Tibial nerve (tissue), 4 donors: Measurements from ENCODE around the gene CLDN11. TPM values are rescaled to one million over a fixed set of nuclear protein-coding genes. Genes with fewer than 3 reads are reported as not detected.

Source experiments
- DNase-seq, 2 donors: peaks; one replicate each; pipeline ENCODE4 v3.0.0-alpha.2; 2019; ENCODE audit warnings: low spot score in 2 of 2
- H3K27ac ChIP-seq, 4 donors: fragments of 200-600 bp; sonication (generic) in 3 of 4; one replicate each; pipeline ENCODE4 v1.5.1; 2017 to 2019; ENCODE audit warnings: mild to moderate bottlenecking in 1 of 4
- H3K27me3 ChIP-seq, 2 donors: fragments of 200-600 bp; sonication (generic) in 1 of 2; one replicate each; pipeline versions ENCODE4 v1.5.1 to v1.6.0; 2017 to 2019
- H3K36me3 ChIP-seq, 3 donors: fragments of 200-600 bp; sonication (generic); one replicate each; pipeline ENCODE4 v1.5.1; 2018 to 2019
- H3K4me1 ChIP-seq, 4 donors: fragments of 200-600 bp; sonication (generic) in 3 of 4; one replicate each; pipeline ENCODE4 v1.5.1; 2017 to 2019
- H3K4me3 ChIP-seq, 4 donors: fragments of 200-600 bp; sonication (generic) in 3 of 4; one replicate each; pipeline ENCODE4 v1.5.1; 2017 to 2019; ENCODE audit warnings: mild to moderate bottlenecking in 1 of 4, moderate library complexity in 1 of 4
- H3K9me3 ChIP-seq, 4 donors: fragments of 200-600 bp; sonication (generic) in 3 of 4; one replicate each; pipeline ENCODE4 v1.5.1; 2017 to 2019
- EP300 ChIP-seq, 2 donors: sonication (generic); formaldehyde crosslinking; IDR thresholded peaks; one replicate each; pipeline ENCODE4 v1.6.1; 2017; ENCODE audit warnings: antibody characterized with exemption in 2 of 2, mild to moderate bottlenecking in 1 of 2
- POLR2A ChIP-seq, 2 donors: fragments of 450-650 bp; IDR thresholded peaks; one replicate each; pipeline ENCODE4 v1.6.1; 2017; ENCODE audit warnings: antibody characterized with exemption in 2 of 2, mild to moderate bottlenecking in 2 of 2, moderate library complexity in 2 of 2
- WGBS, 2 donors: methylation state at CpG; one replicate each; pipeline ENCODE4 v1.1.5; 2018; 5-methylcytosine and 5-hydroxymethylcytosine counted together
- total RNA-seq, 4 donors: library from RNA; depleted of rRNA; stranded (reverse); fragments of >200 nt; gene quantifications; one replicate each; pipeline ENCODE4 v1.1.0, GENCODE V29; 2016
- TF ChIP-seq, protein P1 (sequence below), 5 experiments: fragments of 200-600 bp in 3 of 5; fragments of 450-650 bp in 2 of 5; sonication (generic) in 3 of 5; IDR thresholded peaks; one replicate each; pipeline ENCODE4 v1.5.1; 2016 to 2019; ENCODE audit warnings: antibody characterized with exemption in 5 of 5, mild to moderate bottlenecking in 3 of 5, moderate library complexity in 2 of 5

Gene CLDN11
- total RNA-seq, 4 donors from 2014 or later = 32.0 to 65.1 (median 52.8) TPM

- H3K27ac ChIP-seq = peak overlapping the region; percentile 16 to 79 (median 62)
- no peaks in the 10 kb centered on the region for H3K27me3 ChIP-seq
- no peaks in the 10 kb centered on the region for H3K36me3 ChIP-seq
- no peaks in the 10 kb centered on the region for H3K9me3 ChIP-seq
- H3K4me3 ChIP-seq = peak overlapping the region in 3 of 4 donors; percentile 5 to 33 (median 13)
- DNase-seq = no peak
- TF ChIP-seq, protein P1, sequence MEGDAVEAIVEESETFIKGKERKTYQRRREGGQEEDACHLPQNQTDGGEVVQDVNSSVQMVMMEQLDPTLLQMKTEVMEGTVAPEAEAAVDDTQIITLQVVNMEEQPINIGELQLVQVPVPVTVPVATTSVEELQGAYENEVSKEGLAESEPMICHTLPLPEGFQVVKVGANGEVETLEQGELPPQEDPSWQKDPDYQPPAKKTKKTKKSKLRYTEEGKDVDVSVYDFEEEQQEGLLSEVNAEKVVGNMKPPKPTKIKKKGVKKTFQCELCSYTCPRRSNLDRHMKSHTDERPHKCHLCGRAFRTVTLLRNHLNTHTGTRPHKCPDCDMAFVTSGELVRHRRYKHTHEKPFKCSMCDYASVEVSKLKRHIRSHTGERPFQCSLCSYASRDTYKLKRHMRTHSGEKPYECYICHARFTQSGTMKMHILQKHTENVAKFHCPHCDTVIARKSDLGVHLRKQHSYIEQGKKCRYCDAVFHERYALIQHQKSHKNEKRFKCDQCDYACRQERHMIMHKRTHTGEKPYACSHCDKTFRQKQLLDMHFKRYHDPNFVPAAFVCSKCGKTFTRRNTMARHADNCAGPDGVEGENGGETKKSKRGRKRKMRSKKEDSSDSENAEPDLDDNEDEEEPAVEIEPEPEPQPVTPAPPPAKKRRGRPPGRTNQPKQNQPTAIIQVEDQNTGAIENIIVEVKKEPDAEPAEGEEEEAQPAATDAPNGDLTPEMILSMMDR (IDR thresholded peaks at IDR 0.05) = no peak
- WGBS, 2 donors = 33 to 54% methylated on average over 3 of the region's 3 CpGs
- H3K4me1 ChIP-seq = peaks cover 0 to 11% (median 4%) of the 10 kb centered on the region in 4 donors
Measured at GRCh38 chr3:170448584-170448983, 29.9 kb downstream of the CLDN11 start.

GRCh38 chr3:170450039-170450438 lies 31.4 kb downstream of the CLDN11 start:
- WGBS, 2 donors = 80 to 87% methylated on average over 2 of the region's 2 CpGs
- Histone ChIP-seq H3K4me1 (peaks cover 0 to 11% (median 4%) of the 10 kb centered on the region in 4 donors), H3K9me3 (no peaks in the 10 kb centered on the region), H3K36me3 (no peaks in the 10 kb centered on the region), H3K4me3 (no peak overlapping the region), H3K27ac (no peak overlapping the region), H3K27me3 (no peaks in the 10 kb centered on the region)
- no peak for DNase-seq
- TF ChIP-seq, protein P1 (IDR thresholded peaks at IDR 0.05) = no peak
- TF ChIP-seq EP300 (IDR thresholded peaks at IDR 0.05) (no peak), POLR2A (IDR thresholded peaks at IDR 0.05) (no peak)

GRCh38 chr3:170454509-170454908 lies 35.8 kb downstream of the CLDN11 start:
- Histone ChIP-seq H3K27me3 (no peaks in the 10 kb centered on the region), H3K36me3 (no peaks in the 10 kb centered on the region), H3K4me3 (no peak overlapping the region), H3K4me1 (no peaks in the 10 kb centered on the region), H3K27ac (no peak overlapping the region), H3K9me3 (no peaks in the 10 kb centered on the region)
- TF ChIP-seq EP300 (IDR thresholded peaks at IDR 0.05) (no peak), POLR2A (IDR thresholded peaks at IDR 0.05) (no peak)
- TF ChIP-seq, protein P1 (IDR thresholded peaks at IDR 0.05) = no peak
- DNase-seq = no peak
- WGBS, 2 donors = 69 to 72% methylated on average over 6 of the region's 6 CpGs

DNA sequence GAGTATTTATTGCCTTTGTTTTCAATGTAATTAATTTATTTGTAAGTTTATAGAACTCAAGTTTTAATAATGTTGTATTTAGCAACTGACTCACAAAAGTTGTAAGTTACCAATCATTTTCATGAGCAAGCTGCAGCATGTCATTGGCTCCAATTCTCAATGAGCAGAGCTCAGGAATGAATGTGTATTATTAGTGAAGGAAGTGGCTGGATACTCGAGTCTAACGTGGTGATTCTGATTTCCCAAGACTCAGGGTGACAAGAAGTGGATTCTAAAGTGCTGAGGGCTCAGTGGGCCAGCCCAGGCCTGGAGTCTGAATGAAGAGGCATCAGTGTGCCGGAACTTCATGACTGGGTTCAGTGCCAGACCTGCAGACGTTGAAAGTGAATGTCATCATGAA lies 39.6 kb downstream of the CLDN11 start:
- no peaks in the 10 kb centered on the region for H3K36me3 ChIP-seq
- 65 to 71% methylated on average over 3 to 4 of the region's 4 CpGs for WGBS, 2 donors
- no peaks in the 10 kb centered on the region for H3K9me3 ChIP-seq
- no peak for TF ChIP-seq POLR2A (IDR thresholded peaks at IDR 0.05)
- no peak for TF ChIP-seq EP300 (IDR thresholded peaks at IDR 0.05)
- TF ChIP-seq, protein P1 (IDR thresholded peaks at IDR 0.05) = no peak
- DNase-seq = no peak
- no peak overlapping the region for H3K4me3 ChIP-seq
- H3K4me1 ChIP-seq = no peaks in the 10 kb centered on the region
- no peak overlapping the region for H3K27ac ChIP-seq
- no peaks in the 10 kb centered on the region for H3K27me3 ChIP-seq

DNA sequence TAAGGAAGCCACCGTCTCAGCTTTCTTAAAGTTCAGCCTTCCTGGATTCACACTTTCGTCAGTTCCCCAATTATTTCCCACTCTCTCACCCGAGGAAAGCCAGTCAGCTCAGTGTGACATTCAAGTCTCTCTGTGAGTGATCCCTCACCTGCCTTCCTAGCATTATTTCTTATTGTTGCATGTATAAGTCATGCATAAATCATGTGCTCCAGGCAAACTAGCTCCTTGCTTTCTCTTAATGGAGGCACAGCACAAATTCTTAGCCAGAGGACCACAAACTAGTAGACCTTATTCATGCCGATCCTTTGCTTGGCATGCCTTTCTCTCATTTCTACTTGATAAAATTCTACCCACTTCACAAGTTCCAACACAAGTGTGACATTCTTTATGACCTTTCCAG lies 44.3 kb downstream of the CLDN11 start:
- Histone ChIP-seq H3K4me3 (no peak overlapping the region), H3K27ac (no peak overlapping the region), H3K4me1 (peaks cover 0 to 21% (median 6%) of the 10 kb centered on the region in 4 donors), H3K9me3 (no peaks in the 10 kb centered on the region), H3K27me3 (no peaks in the 10 kb centered on the region), H3K36me3 (no peaks in the 10 kb centered on the region)
- no peak for DNase-seq
- WGBS, 2 donors = 83 to 84% methylated on average over 4 of the region's 4 CpGs
- no peak for TF ChIP-seq EP300 (IDR thresholded peaks at IDR 0.05)
- TF ChIP-seq, protein P1 (IDR thresholded peaks at IDR 0.05) = no peak
